GM12891 (cell line): ENCODE data around the gene PLCD1.

Experiments used
- POLR2A ChIP-seq: IDR thresholded peaks from 2 replicates; pipeline ENCODE4 v1.6.1; 2011; ENCODE audit warnings: low read depth, low read length, control low read depth
- POLR2AphosphoS5 ChIP-seq: IDR thresholded peaks from 2 replicates; pipeline ENCODE4 v1.6.1; 2011; ENCODE audit warnings: low read depth, low read length, control low read depth
- POU2F2 ChIP-seq: IDR thresholded peaks from 2 replicates; pipeline ENCODE4 v1.6.1; 2011; ENCODE audit warnings: low read depth, mild to moderate bottlenecking, control low read depth, low read length, moderate library complexity
- TAF1 ChIP-seq: IDR thresholded peaks from 2 replicates; pipeline ENCODE4 v1.6.1; 2011; ENCODE audit warnings: low read depth, low read length, control low read depth

DNA sequence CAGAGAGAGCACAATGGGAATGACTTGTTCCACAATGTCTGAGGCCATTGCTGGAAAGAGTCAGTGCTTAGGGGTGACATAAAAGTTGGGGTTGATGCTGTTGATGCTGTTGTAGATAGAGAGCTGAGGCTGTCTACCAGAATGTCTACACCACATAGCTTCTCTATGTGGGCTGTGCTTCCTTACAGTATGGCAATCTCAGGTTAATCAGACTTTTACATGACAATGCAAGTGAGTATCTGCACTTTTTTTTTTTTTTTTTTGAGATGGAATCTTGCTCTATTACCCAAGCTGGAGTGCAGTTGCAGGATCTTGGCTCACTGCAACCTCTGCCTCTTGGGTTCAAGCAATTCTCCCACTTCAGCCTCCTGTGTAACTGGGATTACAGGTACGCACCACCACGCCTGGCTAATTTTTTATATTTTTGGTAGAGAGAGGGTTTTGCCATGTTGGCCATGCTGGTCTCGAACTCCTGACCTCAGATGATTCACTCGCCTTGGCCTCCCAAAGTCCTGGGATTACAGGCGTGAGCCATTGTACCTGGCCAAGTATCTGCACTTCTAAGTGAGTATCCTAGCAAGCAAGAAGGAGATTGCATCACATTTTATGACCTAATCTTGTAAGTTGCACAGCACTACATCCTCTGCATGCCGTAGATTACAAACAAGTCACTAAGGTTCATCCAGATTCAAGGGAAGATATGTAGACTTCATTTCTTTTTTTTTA, 38.2 kb upstream of the PLCD1 start:
- TF ChIP-seq POLR2AphosphoS5 (no peak), TAF1 (no peak), POLR2A (no peak), POU2F2 (no peak)
